HepG2 (cell line): ENCODE data around the gene TUBA8. TPM values are rescaled to one million over a fixed set of nuclear protein-coding genes. Genes with fewer than 3 reads are reported as not detected.

Source experiments
- AKAP8 ChIP-seq: sonication (generic); formaldehyde crosslinking; IDR thresholded peaks from 2 replicates; pipeline ENCODE4 v1.5.1; 2020; ENCODE audit warnings: mild to moderate bottlenecking, missing genetic modification reagents
- CBX1 ChIP-seq: IDR thresholded peaks from one replicate; pipeline ENCODE4 v1.6.1; 2016; ENCODE audit warnings: antibody characterized with exemption, low read depth
- DMTF1 ChIP-seq: sonication (generic); formaldehyde crosslinking; IDR thresholded peaks from 2 replicates; pipeline ENCODE4 v1.4.0; 2020; ENCODE audit warnings: mild to moderate bottlenecking, missing genetic modification reagents
- EHMT2 ChIP-seq: fragments of 200-600 bp; sonication (generic); IDR thresholded peaks from 2 replicates; pipeline ENCODE4 v1.7.0; 2017; ENCODE audit warnings: antibody characterized with exemption, low read depth, low read length, borderline replicate concordance
- ELF1 ChIP-seq: sonication (generic); formaldehyde crosslinking; IDR thresholded peaks from 2 replicates; pipeline ENCODE4 v1.4.0; 2020; ENCODE audit warnings: missing genetic modification reagents
- HNRNPH1 ChIP-seq: fragments of 200-400 bp; formaldehyde crosslinking; optimal IDR thresholded peaks from 2 replicates; pipeline ENCODE3; 2017; ENCODE audit warnings: mild to moderate bottlenecking, low read depth, low read length
- MIER3 ChIP-seq: IDR thresholded peaks from 2 replicates; pipeline ENCODE4 v1.6.1; 2016; ENCODE audit warnings: missing compliant biosample characterization, borderline replicate concordance
- PATZ1 ChIP-seq: sonication (generic); formaldehyde crosslinking; IDR thresholded peaks from 2 replicates; pipeline ENCODE4 v1.4.0; 2020; ENCODE audit warnings: missing genetic modification reagents
- SRSF4 ChIP-seq: fragments of 200-400 bp; formaldehyde crosslinking; IDR thresholded peaks from one replicate; pipeline ENCODE4 v1.6.1; 2018; ENCODE audit warnings: mild to moderate bottlenecking, low read depth, low read length, moderate library complexity; ENCODE audit not compliant: poor library complexity, severe bottlenecking
- TARDBP ChIP-seq: sonication (generic); formaldehyde crosslinking; IDR thresholded peaks from 2 replicates; pipeline ENCODE4 v1.8.0; 2022; ENCODE audit warnings: mild to moderate bottlenecking, missing genetic modification reagents
- U2AF2 ChIP-seq: fragments of 200-400 bp; formaldehyde crosslinking; IDR thresholded peaks from 2 replicates; pipeline ENCODE4 v1.6.1; 2017; ENCODE audit warnings: low read depth, mild to moderate bottlenecking, low read length
- ZBED4 ChIP-seq: sonication (generic); formaldehyde crosslinking; IDR thresholded peaks from 2 replicates; pipeline ENCODE4 v1.4.0; 2020; ENCODE audit warnings: missing genetic modification reagents, borderline replicate concordance
- ZBTB3 ChIP-seq: sonication (generic); formaldehyde crosslinking; IDR thresholded peaks from 2 replicates; pipeline ENCODE4 v1.4.0; 2020; ENCODE audit warnings: low read depth, mild to moderate bottlenecking, moderate library complexity, missing genetic modification reagents, borderline replicate concordance
- ZNF235 ChIP-seq: sonication (generic); formaldehyde crosslinking; IDR thresholded peaks from 2 replicates; pipeline ENCODE4 v1.8.1; 2023; ENCODE audit warnings: mild to moderate bottlenecking, missing genetic modification reagents, borderline replicate concordance
- ZNF264 ChIP-seq: sonication (generic); formaldehyde crosslinking; IDR thresholded peaks from 2 replicates; pipeline ENCODE4 v1.4.0; 2020; ENCODE audit warnings: missing genetic modification reagents
- ZNF337 ChIP-seq: sonication (generic); formaldehyde crosslinking; IDR thresholded peaks from 2 replicates; pipeline ENCODE4 v1.5.1; 2020; ENCODE audit warnings: missing genetic modification reagents, low read depth, mild to moderate bottlenecking, borderline replicate concordance
- ZNF367 ChIP-seq: sonication (generic); formaldehyde crosslinking; IDR thresholded peaks from 2 replicates; pipeline ENCODE4 v1.4.0; 2020; ENCODE audit warnings: missing genetic modification reagents, borderline replicate concordance
- ZNF563 ChIP-seq: sonication (generic); formaldehyde crosslinking; IDR thresholded peaks from 2 replicates; pipeline ENCODE4 v1.8.0; 2022; ENCODE audit warnings: mild to moderate bottlenecking, moderate library complexity, missing genetic modification reagents
- ZNF703 ChIP-seq: sonication (generic); formaldehyde crosslinking; IDR thresholded peaks from 2 replicates; pipeline ENCODE4 v1.5.1; 2020; ENCODE audit warnings: missing genetic modification reagents, mild to moderate bottlenecking, moderate library complexity, borderline replicate concordance
- ZNF773 ChIP-seq: sonication (generic); formaldehyde crosslinking; IDR thresholded peaks from 2 replicates; pipeline ENCODE4 v1.4.0; 2020; ENCODE audit warnings: missing genetic modification reagents, borderline replicate concordance
- polyA plus RNA-seq, 8 experiments: library from polyadenylated mRNA; depleted of rRNA in 3 of 8; stranded (reverse) in 7 of 8; unstranded in 1 of 8; fragments of >200 nt; fragmentation: Illumina TruSeq in 4 of 8; extraction: Trizol in 4 of 8; gene quantifications; 2 replicates each; pipeline versions ENCODE4 v1.2.1 to v1.2.3, GENCODE V29; 2011 to 2016; ENCODE audit warnings: low read depth in 4 of 8, missing spikeins in 1 of 8, mixed read lengths in 1 of 8; ENCODE audit not compliant: insufficient read depth in 1 of 8
- total RNA-seq, 5 experiments: library from RNA; depleted of rRNA; stranded (reverse); fragments of >200 nt; fragmentation: Illumina TruSeq; extraction: Trizol; gene quantifications; 2 replicates each; pipeline ENCODE4 v1.2.3, GENCODE V29; 2016; ENCODE audit warnings: low read depth in 1 of 5

The TUBA8 gene
- total and polyA plus RNA-seq, 2 of the 13 experiments (the other 11 are each of a cell fraction or from before 2014, with no cell fraction given), result 0.35 to 0.69 TPM

GRCh38 chr22:18075720-18076497 lies 34.7 kb upstream of the TUBA8 start (continued):
- TF ChIP-seq ZNF235 (CRISPR knock-in tag), result no peak
- peak; percentile 52; the same call in 1 of the 2 replicates for TF ChIP-seq MIER3
- no peak for TF ChIP-seq ELF1 (CRISPR knock-in tag)
- no peak for TF ChIP-seq TARDBP
- TF ChIP-seq SRSF4, result no peak
- no peak for TF ChIP-seq ZNF773 (CRISPR knock-in tag)
- TF ChIP-seq ZBED4, result 0 out of 2 replicates have a peak, but pooled peaks have one; percentile 29
- no peak for TF ChIP-seq ZNF563 (CRISPR knock-in tag)
- no peak for TF ChIP-seq ZBTB3 (CRISPR knock-in tag)
- no peak for TF ChIP-seq HNRNPH1
- TF ChIP-seq ZNF367 (CRISPR knock-in tag), result no peak
- no peak for TF ChIP-seq DMTF1
- TF ChIP-seq ZNF264 (CRISPR knock-in tag), result 0 out of 2 replicates have a peak, but pooled peaks have one; percentile 32
- no peak for TF ChIP-seq AKAP8
- TF ChIP-seq ZNF337 (CRISPR knock-in tag), result no peak
- no peak for TF ChIP-seq PATZ1
- no peak for TF ChIP-seq ZNF703
- TF ChIP-seq EHMT2, result no peak
- no peak for TF ChIP-seq CBX1
- TF ChIP-seq U2AF2, result no peak
